Left cardiac atrium (tissue), 4 donors: ENCODE results near the gene CGB3. TPM values are rescaled to one million over a fixed set of nuclear protein-coding genes. Genes with fewer than 3 reads are reported as not detected.
"Not testable (repeated sequence)": the region's sequence is repeated elsewhere in the genome, so short reads cannot be mapped to it uniquely, and the experiment has no call there.

Experiments
- ATAC-seq, 2 donors: fragments of 200-7000 bp; cut with Tn5 transposase; one replicate each; pipeline ENCODE4 v1.9.1; 2020; ENCODE audit warnings: mild to moderate bottlenecking in 2 of 2, moderate library complexity in 2 of 2
- DNase-seq: peaks from one replicate; pipeline ENCODE4 v3.0.0-alpha.2; 2020
- intact Hi-C, 2 donors: fragments of 100-400 bp; cut with DNase I; formaldehyde crosslinking; loops; one replicate each; pipeline versions ENCODE4 v1.14.1 to v1.15.1; 2022 to 2023
- long read RNA-seq: library from polyadenylated mRNA; unstranded; transcript quantifications from one replicate; pipeline ENCODE4 v2.0.0, GENCODE V29; 2021
- total RNA-seq, 2 donors: library from RNA; stranded (reverse); fragmentation: NEBNext Ultra II Directional; extraction: Animal tissue kit (Norgen Biotek cat#: 25700); gene quantifications; one replicate each; pipeline ENCODE4 v1.2.1, GENCODE V29; 2021
- donor health status: DM: no; HTN: yes; CAD: no.
- donor health status: DM: no; HTN: yes; CAD: no; lungs with severe emphysema.
- donor health status: DM: yes; HTN: yes; CAD: no.
- donor health status: Dilated cardiomyopathy.

CGB3 gene
- not detected for total RNA-seq
- long read RNA-seq: 0 reads

GRCh38 chr19:49024233-49024632 lies at the start of gene CGB3:
Gene CGB3 (minus strand): TSS chr19:49024333. CDS start chr19:49023971, 362 bp downstream.
- DNase-seq, ATAC-seq, intact Hi-C loops: not testable (repeated sequence)

GRCh38 chr19:49071860-49072547 lies 47.9 kb upstream of the CGB3 start:
- intact Hi-C loops: loop anchor here in 1 of 2 donors (5.0 to 10.0 kb wide), 2 partner anchors 77 to 135 kb away; partner anchors contain the start of genes GYS1 and RUVBL2
- peak; percentile 29 for DNase-seq
- peak in 1 of 2 donors; percentile 11 for ATAC-seq

GRCh38 chr19:49070416-49070815 lies 46.3 kb upstream of the CGB3 start:
- intact Hi-C loops: loop anchor here in 1 of 2 donors (5.0 to 10.0 kb wide), 2 partner anchors 76 to 137 kb away; partner anchors contain the start of genes GYS1 and RUVBL2
- ATAC-seq: no peak
- no peak for DNase-seq

GRCh38 chr19:49069026-49069425 lies 44.9 kb upstream of the CGB3 start:
- DNase-seq (no peak), ATAC-seq (no peak)
- intact Hi-C loops: no loop called here

DNA sequence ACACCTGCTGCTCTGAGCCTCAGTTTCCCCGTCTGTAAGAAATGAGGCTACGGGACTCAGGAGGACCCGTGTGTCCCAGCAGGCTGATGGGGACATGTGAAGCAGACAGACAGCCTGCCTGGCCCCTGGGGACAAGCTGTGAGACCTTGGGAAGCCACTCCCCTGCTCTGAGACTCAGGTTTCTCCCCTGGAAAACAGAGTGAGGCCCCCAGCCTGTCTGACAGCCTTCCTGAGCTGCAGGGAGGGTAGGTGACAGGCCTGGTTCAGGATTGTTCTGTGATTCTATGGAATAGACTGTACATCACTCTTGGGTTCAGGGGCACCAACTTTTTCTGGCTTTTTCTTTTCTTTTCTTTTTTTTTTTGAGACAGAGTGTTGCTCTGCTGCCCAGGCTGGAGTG lies 43.4 kb upstream of the CGB3 start:
- ATAC-seq (no peak), DNase-seq (no peak)
- intact Hi-C loops: no loop called here

DNA sequence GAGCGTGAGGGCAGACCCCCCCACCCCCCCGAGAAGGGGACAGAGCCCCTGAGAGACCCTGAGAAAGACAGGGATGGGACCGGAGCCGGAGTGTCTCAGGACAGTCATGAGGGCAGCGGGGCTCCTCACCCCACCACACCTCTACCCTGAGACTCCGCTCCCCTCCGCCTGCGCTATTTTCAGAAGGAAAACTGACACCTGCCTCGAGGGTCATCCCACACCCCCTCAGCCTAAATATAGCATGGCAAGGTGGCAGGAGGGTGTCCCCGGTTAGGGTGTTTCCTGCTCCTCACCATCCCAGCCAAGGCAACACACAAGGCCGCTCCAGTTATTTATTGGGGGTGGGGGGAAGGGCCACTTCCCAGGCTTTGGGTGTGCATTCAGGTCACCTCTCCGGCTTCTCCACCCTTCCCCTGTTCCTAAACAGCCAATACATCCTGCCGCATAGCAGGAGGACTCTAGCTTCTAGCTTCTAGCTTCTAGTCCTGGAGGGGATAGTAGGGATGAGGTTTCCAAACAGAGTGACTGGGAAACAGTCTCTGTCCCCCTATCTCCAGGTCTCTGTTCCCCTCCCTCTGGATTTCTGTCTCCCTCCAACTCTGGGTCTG lies 41.9 kb upstream of the CGB3 start:
- ATAC-seq (peak; percentile 15 to 34), DNase-seq (peak; percentile 35)
- intact Hi-C loops: no loop called here

GRCh38 chr19:49064768-49065611 lies 40.9 kb upstream of the CGB3 start, which contains the start of gene NTF4:
Gene NTF4 (minus strand): TSS chr19:49064818. CDS start chr19:49061997, 2,821 bp downstream.
- peak; percentile 65 to 74 for ATAC-seq
- intact Hi-C loops: no loop called here
- DNase-seq: no peak

GRCh38 chr19:49064029-49064629 lies 40.0 kb upstream of the CGB3 start:
- ATAC-seq (no peak), DNase-seq (no peak)
- intact Hi-C loops: no loop called here

- intact Hi-C loops: no loop called here
- no peak for DNase-seq
- no peak for ATAC-seq
These were observed 37.3 kb upstream of the CGB3 start for GRCh38 chr19:49061445-49061844.

- intact Hi-C loops: no loop called here
- no peak for ATAC-seq
- no peak for DNase-seq
These were observed 36.9 kb upstream of the CGB3 start for GRCh38 chr19:49061000-49061399.

GRCh38 chr19:49059053-49059452 lies 34.9 kb upstream of the CGB3 start:
- ATAC-seq: no peak
- no peak for DNase-seq
- intact Hi-C loops: no loop called here

GRCh38 chr19:49058562-49058961 lies 34.4 kb upstream of the CGB3 start:
- intact Hi-C loops: no loop called here
- no peak for ATAC-seq
- no peak for DNase-seq

DNA sequence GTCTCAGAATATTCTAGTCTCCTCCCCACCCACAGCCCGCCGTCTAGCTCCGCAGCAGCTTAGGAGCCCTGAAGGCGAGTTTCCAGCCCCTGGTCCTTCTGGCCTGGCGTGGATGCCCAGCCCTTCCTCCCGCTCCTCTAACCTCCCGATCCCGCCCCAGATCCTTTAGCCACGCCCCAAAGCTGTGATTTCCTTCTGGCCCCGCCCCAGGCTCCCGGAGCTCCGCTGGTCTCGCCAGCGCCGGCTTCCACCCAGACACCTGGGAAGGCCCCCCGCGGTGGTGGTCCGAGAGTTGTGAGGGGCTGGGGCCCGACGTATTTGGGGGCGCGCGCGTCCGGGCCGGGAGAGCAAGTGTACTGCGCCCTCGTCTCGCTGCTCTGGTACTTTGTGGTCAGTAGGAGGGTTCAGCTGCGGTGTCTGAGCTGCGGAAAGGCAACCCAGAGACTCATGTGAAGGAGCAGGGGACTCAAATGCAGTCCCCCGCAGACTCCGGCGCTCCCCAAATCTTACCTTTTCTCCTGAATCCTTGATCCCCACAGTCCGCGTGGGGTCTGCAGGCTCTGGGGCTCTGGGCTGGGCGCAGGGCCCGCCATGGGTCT lies 33.6 kb upstream of the CGB3 start, which contains the start of gene CGB7:
CGB7 (minus strand) TSS at position 114 of the 599 bp plus-strand sequence. CDS start 2,374 bp downstream, outside the sequence.
- DNase-seq (peak; percentile 85), ATAC-seq (peak; percentile 75 to 89)
- intact Hi-C loops: no loop called here

- intact Hi-C loops, DNase-seq: not testable (repeated sequence)
- peak; percentile 36 to 39 for ATAC-seq
These were observed 32.9 kb upstream of the CGB3 start for GRCh38 chr19:49056902-49057596.

- peak; percentile 88 to 91 for ATAC-seq
- DNase-seq: peak; percentile 64
- intact Hi-C loops: no loop called here
These were observed 32.2 kb upstream of the CGB3 start for GRCh38 chr19:49056101-49056901.

GRCh38 chr19:49050376-49051033 lies 26.4 kb upstream of the CGB3 start:
- intact Hi-C loops, DNase-seq, ATAC-seq: not testable (repeated sequence)

GRCh38 chr19:49049834-49050233 lies 25.7 kb upstream of the CGB3 start:
- ATAC-seq, intact Hi-C loops, DNase-seq: not testable (repeated sequence)
